ENCODE results near the gene PLD1.

DNA sequence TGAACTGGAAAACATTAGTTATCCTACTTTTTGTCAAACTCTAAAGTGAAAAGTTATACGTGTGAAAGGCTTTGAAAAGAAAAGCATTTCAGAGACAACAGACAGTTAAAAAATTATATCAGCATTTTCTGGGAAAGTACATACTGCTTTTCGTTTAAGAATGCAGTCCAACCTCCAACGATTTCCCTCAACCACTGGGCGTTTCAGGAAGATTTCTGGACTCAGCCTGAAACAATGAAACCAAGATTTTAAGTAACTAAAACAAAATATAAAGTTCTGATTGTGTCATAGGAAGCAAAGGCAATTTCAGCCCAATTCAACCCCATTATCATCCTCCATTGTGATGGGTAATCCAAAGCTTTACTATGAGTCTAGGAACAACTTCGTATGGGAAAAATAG lies 110.7 kb downstream of the PLD1 start:
- TF ChIP-seq ZNF132 (tag by site-specific recombination; IDR thresholded peaks at IDR 0.05; ENCODE audit: borderline replicate concordance) (no peak), YY1 (tag by site-specific recombination; IDR thresholded peaks at IDR 0.05) (no peak), ZNF175 (tag by site-specific recombination; IDR thresholded peaks at IDR 0.05) (no peak), PRDM1 (tag by site-specific recombination; IDR thresholded peaks at IDR 0.05) (no peak), ZNF274 (IDR thresholded peaks at IDR 0.05; ENCODE audit: low read length) (no peak), ZNF274 (tag by site-specific recombination; IDR thresholded peaks at IDR 0.05; ENCODE audit: borderline replicate concordance) (no peak), ZNF624 (tag by site-specific recombination; IDR thresholded peaks at IDR 0.05) (no peak), ZNF138 (tag by site-specific recombination; IDR thresholded peaks at IDR 0.05; ENCODE audit: borderline replicate concordance) (no peak)
- TF ChIP-seq, protein P1, sequence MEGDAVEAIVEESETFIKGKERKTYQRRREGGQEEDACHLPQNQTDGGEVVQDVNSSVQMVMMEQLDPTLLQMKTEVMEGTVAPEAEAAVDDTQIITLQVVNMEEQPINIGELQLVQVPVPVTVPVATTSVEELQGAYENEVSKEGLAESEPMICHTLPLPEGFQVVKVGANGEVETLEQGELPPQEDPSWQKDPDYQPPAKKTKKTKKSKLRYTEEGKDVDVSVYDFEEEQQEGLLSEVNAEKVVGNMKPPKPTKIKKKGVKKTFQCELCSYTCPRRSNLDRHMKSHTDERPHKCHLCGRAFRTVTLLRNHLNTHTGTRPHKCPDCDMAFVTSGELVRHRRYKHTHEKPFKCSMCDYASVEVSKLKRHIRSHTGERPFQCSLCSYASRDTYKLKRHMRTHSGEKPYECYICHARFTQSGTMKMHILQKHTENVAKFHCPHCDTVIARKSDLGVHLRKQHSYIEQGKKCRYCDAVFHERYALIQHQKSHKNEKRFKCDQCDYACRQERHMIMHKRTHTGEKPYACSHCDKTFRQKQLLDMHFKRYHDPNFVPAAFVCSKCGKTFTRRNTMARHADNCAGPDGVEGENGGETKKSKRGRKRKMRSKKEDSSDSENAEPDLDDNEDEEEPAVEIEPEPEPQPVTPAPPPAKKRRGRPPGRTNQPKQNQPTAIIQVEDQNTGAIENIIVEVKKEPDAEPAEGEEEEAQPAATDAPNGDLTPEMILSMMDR (tag by site-specific recombination; IDR thresholded peaks at IDR 0.05) = no peak
- TF ChIP-seq, protein P2, sequence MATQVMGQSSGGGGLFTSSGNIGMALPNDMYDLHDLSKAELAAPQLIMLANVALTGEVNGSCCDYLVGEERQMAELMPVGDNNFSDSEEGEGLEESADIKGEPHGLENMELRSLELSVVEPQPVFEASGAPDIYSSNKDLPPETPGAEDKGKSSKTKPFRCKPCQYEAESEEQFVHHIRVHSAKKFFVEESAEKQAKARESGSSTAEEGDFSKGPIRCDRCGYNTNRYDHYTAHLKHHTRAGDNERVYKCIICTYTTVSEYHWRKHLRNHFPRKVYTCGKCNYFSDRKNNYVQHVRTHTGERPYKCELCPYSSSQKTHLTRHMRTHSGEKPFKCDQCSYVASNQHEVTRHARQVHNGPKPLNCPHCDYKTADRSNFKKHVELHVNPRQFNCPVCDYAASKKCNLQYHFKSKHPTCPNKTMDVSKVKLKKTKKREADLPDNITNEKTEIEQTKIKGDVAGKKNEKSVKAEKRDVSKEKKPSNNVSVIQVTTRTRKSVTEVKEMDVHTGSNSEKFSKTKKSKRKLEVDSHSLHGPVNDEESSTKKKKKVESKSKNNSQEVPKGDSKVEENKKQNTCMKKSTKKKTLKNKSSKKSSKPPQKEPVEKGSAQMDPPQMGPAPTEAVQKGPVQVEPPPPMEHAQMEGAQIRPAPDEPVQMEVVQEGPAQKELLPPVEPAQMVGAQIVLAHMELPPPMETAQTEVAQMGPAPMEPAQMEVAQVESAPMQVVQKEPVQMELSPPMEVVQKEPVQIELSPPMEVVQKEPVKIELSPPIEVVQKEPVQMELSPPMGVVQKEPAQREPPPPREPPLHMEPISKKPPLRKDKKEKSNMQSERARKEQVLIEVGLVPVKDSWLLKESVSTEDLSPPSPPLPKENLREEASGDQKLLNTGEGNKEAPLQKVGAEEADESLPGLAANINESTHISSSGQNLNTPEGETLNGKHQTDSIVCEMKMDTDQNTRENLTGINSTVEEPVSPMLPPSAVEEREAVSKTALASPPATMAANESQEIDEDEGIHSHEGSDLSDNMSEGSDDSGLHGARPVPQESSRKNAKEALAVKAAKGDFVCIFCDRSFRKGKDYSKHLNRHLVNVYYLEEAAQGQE (tag by site-specific recombination; IDR thresholded peaks at IDR 0.05) = no peak

Measured in HEK293 (cell line).